Neural cell (in vitro differentiated cells): Measurements from ENCODE around the gene VSIG10L2.

Experiments
- CTCF ChIP-seq: fragments of 450-650 bp; IDR thresholded peaks from 2 replicates; pipeline ENCODE4 v1.5.1; 2014; ENCODE audit warnings: antibody characterized with exemption, mild to moderate bottlenecking, moderate library complexity; ENCODE audit not compliant: poor library complexity, severe bottlenecking
- EP300 ChIP-seq: fragments of 450-650 bp; conservative IDR thresholded peaks from 2 replicates; pipeline ENCODE4 v1.6.1; 2014; ENCODE audit warnings: antibody characterized with exemption, mild to moderate bottlenecking, moderate library complexity; ENCODE audit not compliant: poor library complexity, severe bottlenecking
- EZH2 ChIP-seq: fragments of 200-600, 300-800 bp; shearing (Covaris generic), sonication (generic); IDR thresholded peaks from 2 replicates; pipeline ENCODE4 v1.6.1; 2014; ENCODE audit warnings: antibody characterized with exemption, low read length, borderline replicate concordance, mild to moderate bottlenecking; ENCODE audit not compliant: insufficient read depth, poor library complexity, severe bottlenecking
- POLR2AphosphoS5 ChIP-seq: IDR thresholded peaks from 2 replicates; pipeline ENCODE4 v1.6.1; 2012
- RAD21 ChIP-seq: fragments of 450-650 bp; conservative IDR thresholded peaks from 2 replicates; pipeline ENCODE4 v1.6.1; 2014; ENCODE audit warnings: antibody characterized with exemption, mild to moderate bottlenecking, moderate library complexity
- REST ChIP-seq: IDR thresholded peaks from 2 replicates; pipeline ENCODE4 v1.6.1; 2012; ENCODE audit warnings: borderline replicate concordance
- TAF1 ChIP-seq: IDR thresholded peaks from 2 replicates; pipeline ENCODE4 v1.6.1; 2012; ENCODE audit warnings: low read depth

- TF ChIP-seq CTCF = no peak
- no peak for TF ChIP-seq EZH2
- no peak for TF ChIP-seq TAF1
- no peak for TF ChIP-seq POLR2AphosphoS5
- no peak for TF ChIP-seq RAD21
- TF ChIP-seq REST = no peak
- no peak for TF ChIP-seq EP300
These were observed 41.2 kb upstream of the VSIG10L2 start for GRCh38 chr11:125904678-125905077.
